ENCODE measurements around the gene DYRK1B. TPM values are rescaled to one million over a fixed set of nuclear protein-coding genes. Genes with fewer than 3 reads are reported as not detected.
A peak's percentile ranks its signal among the peaks of the same experiment; 100 is the strongest.
"Not testable (repeated sequence)": the region's sequence is repeated elsewhere in the genome, so short reads cannot be mapped to it uniquely, and the experiment has no call there.

DYRK1B gene
- total RNA-seq (8.5 and 12.2 TPM in 2 replicates), polyA plus RNA-seq (7.5 and 7.7 TPM in 2 replicates), polyA minus RNA-seq (ENCODE audit: low replicate concordance) (22.3 and 50.9 TPM in 2 replicates)
- polyA plus RNA-seq (2012) = 9.8 and 11.9 TPM in 2 replicates

DNA sequence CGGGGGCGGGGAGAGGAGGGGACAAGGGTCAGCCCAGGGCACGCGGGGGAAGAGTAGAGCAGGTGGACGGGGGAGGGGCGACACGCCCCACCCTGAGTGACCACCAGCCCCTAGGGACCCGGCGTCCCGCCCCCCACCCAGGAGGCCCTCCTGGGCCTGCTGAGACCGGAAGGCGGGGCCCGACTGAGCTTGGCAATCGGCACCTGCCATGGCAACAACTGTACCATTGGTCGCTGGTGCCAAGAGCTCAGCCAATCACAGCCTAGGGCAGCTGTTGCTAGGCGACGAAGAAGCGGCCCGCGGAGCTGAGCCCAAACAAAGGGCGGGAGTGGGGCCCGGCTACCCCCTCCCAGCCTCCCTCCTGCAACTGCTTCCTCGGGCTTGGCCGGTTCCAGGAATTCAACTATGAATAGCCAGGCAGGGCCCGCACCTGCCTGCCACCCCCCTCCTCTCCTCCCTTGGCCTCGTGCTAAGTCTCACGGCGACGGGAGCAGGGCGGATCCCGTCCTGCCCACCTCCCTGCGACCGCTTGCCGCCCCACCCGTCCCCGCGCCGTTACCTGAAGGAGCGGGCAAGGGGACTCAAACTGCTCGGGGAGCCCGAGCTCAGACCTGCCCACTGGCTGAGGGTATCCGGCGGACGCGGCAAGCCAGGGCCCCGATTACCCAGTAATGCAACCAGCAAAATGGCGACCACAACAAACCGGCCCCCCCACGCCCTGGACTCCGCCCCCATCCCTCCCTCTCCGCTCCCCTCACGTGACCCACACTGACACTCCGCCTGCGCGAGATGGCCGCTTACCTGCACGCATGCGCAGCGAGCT is at the start of gene DYRK1B:
Gene DYRK1B (minus strand): TSS at position 699 of the 823 bp plus-strand sequence. CDS start 2,295 bp downstream, outside the sequence.
- Histone ChIP-seq H3K36me3 (ENCODE audit: control insufficient read depth, insufficient read depth, low read length) (peaks cover 30% of the 10 kb centered on the region), H3K4me2 (ENCODE audit: extremely low read depth, insufficient read depth, low read length) (peak within 1 kb of the TSS; percentile 69), H4K20me1 (ENCODE audit: control insufficient read depth, extremely low read depth, insufficient read depth, low read length) (no peaks in the 10 kb centered on the region), H3K9me3 (ENCODE audit: control insufficient read depth, insufficient read depth, low read depth, low read length) (no peaks in the 10 kb centered on the region), H3K27me3 (ENCODE audit: control insufficient read depth, insufficient read depth, low read length) (no peaks in the 10 kb centered on the region), H3K9ac (ENCODE audit: insufficient read depth, low read length) (peak within 1 kb of the TSS; percentile 91), H3K79me2 (ENCODE audit: control insufficient read depth, insufficient read depth, low read length) (peaks cover 5% of the 10 kb centered on the region), H3K27ac (ENCODE audit: insufficient read depth, low read length) (peak within 1 kb of the TSS; percentile 93), H2AFZ (ENCODE audit: low read length) (peak within 1 kb of the TSS; percentile 86), H3K4me3 (replicated peaks in 1 of 4; ENCODE audit: control extremely low read depth in 1 of 4, insufficient read depth in 1 of 4, low read depth in 3 of 4, low read length in 4 of 4) (peak within 1 kb of the TSS; percentile 80 to 99 (median 84)), H3K4me1 (ENCODE audit: control insufficient read depth, extremely low read depth, insufficient read depth, low read length) (peaks cover 10% of the 10 kb centered on the region)
- DNase-seq (ENCODE audit: low read depth in 2 of 2) = peak; percentile 93 to 98
- TF ChIP-seq EZH2 (IDR thresholded peaks at IDR 0.05; ENCODE audit: low read length, missing control alignments) = no peak
- TF ChIP-seq, protein P1, sequence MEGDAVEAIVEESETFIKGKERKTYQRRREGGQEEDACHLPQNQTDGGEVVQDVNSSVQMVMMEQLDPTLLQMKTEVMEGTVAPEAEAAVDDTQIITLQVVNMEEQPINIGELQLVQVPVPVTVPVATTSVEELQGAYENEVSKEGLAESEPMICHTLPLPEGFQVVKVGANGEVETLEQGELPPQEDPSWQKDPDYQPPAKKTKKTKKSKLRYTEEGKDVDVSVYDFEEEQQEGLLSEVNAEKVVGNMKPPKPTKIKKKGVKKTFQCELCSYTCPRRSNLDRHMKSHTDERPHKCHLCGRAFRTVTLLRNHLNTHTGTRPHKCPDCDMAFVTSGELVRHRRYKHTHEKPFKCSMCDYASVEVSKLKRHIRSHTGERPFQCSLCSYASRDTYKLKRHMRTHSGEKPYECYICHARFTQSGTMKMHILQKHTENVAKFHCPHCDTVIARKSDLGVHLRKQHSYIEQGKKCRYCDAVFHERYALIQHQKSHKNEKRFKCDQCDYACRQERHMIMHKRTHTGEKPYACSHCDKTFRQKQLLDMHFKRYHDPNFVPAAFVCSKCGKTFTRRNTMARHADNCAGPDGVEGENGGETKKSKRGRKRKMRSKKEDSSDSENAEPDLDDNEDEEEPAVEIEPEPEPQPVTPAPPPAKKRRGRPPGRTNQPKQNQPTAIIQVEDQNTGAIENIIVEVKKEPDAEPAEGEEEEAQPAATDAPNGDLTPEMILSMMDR (conservative IDR thresholded peaks at IDR 0.05 in 1 of 2, IDR thresholded peaks at IDR 0.05 in 1 of 2; ENCODE audit: low read depth in 1 of 2, low read length in 2 of 2) = no peak

DNA sequence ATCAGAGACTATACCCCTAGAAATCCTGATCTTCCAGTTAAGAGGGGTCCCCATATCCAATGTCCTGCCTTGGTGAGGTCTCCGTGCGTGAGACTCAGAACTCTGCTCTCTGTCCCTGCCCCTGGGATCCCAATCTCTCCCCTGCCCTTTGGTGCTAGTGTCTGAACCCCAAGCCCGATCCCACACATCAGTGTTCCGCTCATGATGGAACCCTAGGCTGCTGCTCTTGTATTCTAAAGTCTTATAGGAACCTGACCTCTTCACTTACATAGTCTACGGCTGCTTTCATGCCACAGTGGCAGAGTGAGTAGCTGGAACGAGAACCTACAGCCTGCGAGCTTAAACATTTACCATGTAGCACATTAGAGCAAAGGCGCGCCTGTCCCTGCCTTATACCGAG is 48.7 kb upstream of the DYRK1B start:
- H3K9me3 ChIP-seq (ENCODE audit: control insufficient read depth, insufficient read depth, low read depth, low read length); H3K4me2 ChIP-seq (ENCODE audit: extremely low read depth, insufficient read depth, low read length); H2AFZ ChIP-seq (ENCODE audit: low read length); H3K9ac ChIP-seq (ENCODE audit: insufficient read depth, low read length); DNase-seq (ENCODE audit: low read depth in 2 of 2); H3K79me2 ChIP-seq (ENCODE audit: control insufficient read depth, insufficient read depth, low read length); H3K27me3 ChIP-seq (ENCODE audit: control insufficient read depth, insufficient read depth, low read length); H3K4me3 ChIP-seq (replicated peaks in 1 of 4; ENCODE audit: control extremely low read depth in 1 of 4, insufficient read depth in 1 of 4, low read depth in 3 of 4, low read length in 4 of 4); H3K36me3 ChIP-seq (ENCODE audit: control insufficient read depth, insufficient read depth, low read length); H3K4me1 ChIP-seq (ENCODE audit: control insufficient read depth, extremely low read depth, insufficient read depth, low read length); H4K20me1 ChIP-seq (ENCODE audit: control insufficient read depth, extremely low read depth, insufficient read depth, low read length); H3K27ac ChIP-seq (ENCODE audit: insufficient read depth, low read length): not testable (repeated sequence)

DNA sequence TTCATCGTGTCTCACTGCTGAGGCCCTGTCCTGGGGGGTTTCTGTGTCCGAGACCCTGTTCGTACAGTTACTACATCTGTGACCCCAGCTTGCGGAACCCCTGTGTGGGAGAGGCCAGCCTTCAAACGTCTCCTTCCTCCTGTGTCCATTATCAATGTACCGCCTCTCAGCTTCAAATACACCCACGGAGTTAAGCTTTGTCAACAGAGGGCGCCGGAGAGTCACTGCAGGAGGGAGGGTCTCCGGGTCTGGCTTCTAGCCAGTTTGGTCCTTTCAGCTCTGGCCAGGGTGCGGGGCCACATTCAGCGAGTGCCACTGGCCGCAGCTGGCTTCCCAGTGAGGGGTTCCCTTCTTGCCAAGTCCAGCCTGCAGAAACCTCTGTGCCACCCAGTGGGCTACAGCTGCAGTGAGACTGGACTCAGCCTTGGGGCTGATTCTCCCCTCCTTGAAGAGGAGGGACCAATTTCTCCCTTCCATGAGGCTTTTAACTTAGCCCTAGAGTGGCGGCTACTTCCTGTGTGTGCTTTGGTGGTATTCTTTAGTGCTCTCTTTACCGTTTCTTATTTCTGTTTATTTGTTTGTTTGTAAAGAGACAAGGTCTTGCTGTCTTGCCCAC is 47.6 kb upstream of the DYRK1B start:
- not testable (repeated sequence) for H4K20me1 ChIP-seq (ENCODE audit: control insufficient read depth, extremely low read depth, insufficient read depth, low read length); H3K27me3 ChIP-seq (ENCODE audit: control insufficient read depth, insufficient read depth, low read length); H3K4me3 ChIP-seq (replicated peaks in 1 of 4; ENCODE audit: control extremely low read depth in 1 of 4, insufficient read depth in 1 of 4, low read depth in 3 of 4, low read length in 4 of 4); H3K79me2 ChIP-seq (ENCODE audit: control insufficient read depth, insufficient read depth, low read length); H3K9ac ChIP-seq (ENCODE audit: insufficient read depth, low read length); H3K36me3 ChIP-seq (ENCODE audit: control insufficient read depth, insufficient read depth, low read length); H3K4me2 ChIP-seq (ENCODE audit: extremely low read depth, insufficient read depth, low read length); H3K27ac ChIP-seq (ENCODE audit: insufficient read depth, low read length); H3K4me1 ChIP-seq (ENCODE audit: control insufficient read depth, extremely low read depth, insufficient read depth, low read length); H2AFZ ChIP-seq (ENCODE audit: low read length); H3K9me3 ChIP-seq (ENCODE audit: control insufficient read depth, insufficient read depth, low read depth, low read length)
- TF ChIP-seq, protein P1 (conservative IDR thresholded peaks at IDR 0.05 in 1 of 2, IDR thresholded peaks at IDR 0.05 in 1 of 2; ENCODE audit: low read depth in 1 of 2, low read length in 2 of 2) = peak in 1 of 2 donors; percentile 41
- DNase-seq (ENCODE audit: low read depth in 2 of 2) = peak in 1 of 2 donors; percentile 16

DNA sequence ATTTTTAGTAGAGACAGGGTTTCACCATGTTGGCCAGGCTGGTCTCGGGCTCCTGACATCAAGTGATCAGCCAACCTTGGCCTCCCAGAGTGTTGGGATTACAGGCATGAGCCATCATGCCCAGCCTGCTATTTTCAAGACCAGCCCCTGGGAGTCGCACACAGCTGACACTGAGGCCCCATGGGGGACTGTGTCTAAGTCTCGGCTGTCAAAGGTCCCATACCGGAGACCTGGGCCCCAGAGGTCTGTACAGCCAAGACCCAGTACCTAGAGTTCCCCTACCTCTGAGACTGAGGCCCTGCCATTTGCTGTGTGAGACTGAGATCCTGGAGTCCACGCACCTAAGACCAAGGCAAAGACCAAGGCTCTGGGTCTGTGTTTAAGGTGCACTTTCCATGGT is 46.3 kb upstream of the DYRK1B start:
- not testable (repeated sequence) for H3K27me3 ChIP-seq (ENCODE audit: control insufficient read depth, insufficient read depth, low read length); H3K4me2 ChIP-seq (ENCODE audit: extremely low read depth, insufficient read depth, low read length); H3K4me1 ChIP-seq (ENCODE audit: control insufficient read depth, extremely low read depth, insufficient read depth, low read length); DNase-seq (ENCODE audit: low read depth in 2 of 2); H4K20me1 ChIP-seq (ENCODE audit: control insufficient read depth, extremely low read depth, insufficient read depth, low read length); H3K36me3 ChIP-seq (ENCODE audit: control insufficient read depth, insufficient read depth, low read length); H3K9ac ChIP-seq (ENCODE audit: insufficient read depth, low read length); H2AFZ ChIP-seq (ENCODE audit: low read length); H3K4me3 ChIP-seq (replicated peaks in 1 of 4; ENCODE audit: control extremely low read depth in 1 of 4, insufficient read depth in 1 of 4, low read depth in 3 of 4, low read length in 4 of 4); H3K79me2 ChIP-seq (ENCODE audit: control insufficient read depth, insufficient read depth, low read length); H3K27ac ChIP-seq (ENCODE audit: insufficient read depth, low read length); H3K9me3 ChIP-seq (ENCODE audit: control insufficient read depth, insufficient read depth, low read depth, low read length)

DNA sequence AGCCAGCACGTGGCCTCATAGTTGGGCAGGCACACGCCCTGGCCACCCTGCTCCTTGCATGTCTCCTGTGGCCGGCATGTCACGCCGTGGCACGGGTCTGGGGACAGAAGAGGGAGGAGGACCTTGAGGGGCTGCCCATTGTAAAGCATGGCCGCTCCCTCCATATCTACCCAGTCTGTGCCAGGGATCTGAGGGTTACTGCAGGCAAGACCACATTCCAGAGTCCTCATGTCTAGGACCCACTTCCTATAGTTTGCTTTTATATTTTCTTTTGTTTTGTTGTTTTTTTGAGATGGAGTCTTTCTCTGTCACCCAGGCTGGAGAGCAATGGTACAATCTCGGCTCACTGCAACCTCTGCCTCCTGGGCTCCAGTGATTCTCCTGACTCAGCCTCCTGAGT is 45.8 kb upstream of the DYRK1B start:
- H3K27me3 ChIP-seq (ENCODE audit: control insufficient read depth, insufficient read depth, low read length); H3K4me3 ChIP-seq (replicated peaks in 1 of 4; ENCODE audit: control extremely low read depth in 1 of 4, insufficient read depth in 1 of 4, low read depth in 3 of 4, low read length in 4 of 4); H4K20me1 ChIP-seq (ENCODE audit: control insufficient read depth, extremely low read depth, insufficient read depth, low read length): not testable (repeated sequence)

More for the DNA sequence above, 45.8 kb upstream of the DYRK1B start:
- H3K9ac ChIP-seq (ENCODE audit: insufficient read depth, low read length); H3K4me2 ChIP-seq (ENCODE audit: extremely low read depth, insufficient read depth, low read length); H3K4me1 ChIP-seq (ENCODE audit: control insufficient read depth, extremely low read depth, insufficient read depth, low read length); H3K36me3 ChIP-seq (ENCODE audit: control insufficient read depth, insufficient read depth, low read length); H3K79me2 ChIP-seq (ENCODE audit: control insufficient read depth, insufficient read depth, low read length); H3K9me3 ChIP-seq (ENCODE audit: control insufficient read depth, insufficient read depth, low read depth, low read length); DNase-seq (ENCODE audit: low read depth in 2 of 2); H2AFZ ChIP-seq (ENCODE audit: low read length); H3K27ac ChIP-seq (ENCODE audit: insufficient read depth, low read length): not testable (repeated sequence)
